K562 (cell line): Measurements from ENCODE around the gene UBAP1L. TPM values are rescaled to one million over a fixed set of nuclear protein-coding genes. Genes with fewer than 3 reads are reported as not detected.
A peak's percentile ranks its signal among the peaks of the same experiment; 100 is the strongest.

Experiments
- ATAC-seq: fragments of 200-7000 bp; cut with Tn5 transposase; 3 replicates; pipeline ENCODE4 v1.9.1; 2020; ENCODE audit warnings: moderate library complexity
- BruUV-seq: library from RNA; stranded (reverse); fragments of 400-500 nt; replicated peaks from 2 replicates; lab custom pipeline; 2021; lab: Mats Ljungman, UMichigan
- CTCF ChIA-PET: fragments of 300-600 bp; formaldehyde crosslinking; extraction: SDS; loops from one replicate; lab custom pipeline; 2021; ENCODE audit warnings: low intra/inter-chr PET ratio; lab: Yijun Ruan, JAX
- POLR2A ChIA-PET: fragments of 300-600, 350-650 bp; sonication (Branson Sonifier 250); formaldehyde crosslinking; extraction: SDS; loops from one replicate; lab custom pipeline; 2021; ENCODE audit warnings: antibody characterized with exemption, inconsistent platforms; lab: Yijun Ruan, JAX
- DNase-seq, 4 experiments: peaks; one replicate each; pipeline versions ENCODE4 v3.0.0 to v3.0.0-alpha.2; 2011 to 2018; ENCODE audit warnings: low spot score in 3 of 4, mixed read lengths in 3 of 4; ENCODE audit errors: extremely low read depth in 1 of 4
- FAIRE-seq: peaks from 2 replicates; lab custom pipeline; 2011; peaks lifted over from hg19 to GRCh38; lab: Jason Lieb, UNC
- H2AFZ ChIP-seq: 2 replicates; pipeline ENCODE4 v1.6.0; 2011; ENCODE audit warnings: low read depth, low read length, control low read depth, inconsistent platforms
- H3K27ac ChIP-seq: fragments of 200-600 bp; 3 replicates; pipeline ENCODE4 v1.8.0; 2011; ENCODE audit warnings: low read depth, mild to moderate bottlenecking, control low read depth, inconsistent platforms, low read length, moderate library complexity, mixed read lengths; ENCODE audit errors: extremely low read depth
- H3K27me3 ChIP-seq, 2 experiments: fragments of 300-600 bp in 1 of 2; 2 replicates in 1 of 2; 3 replicates in 1 of 2; pipeline versions ENCODE4 v1.6.0 to v1.8.0; 2011; ENCODE audit warnings: inconsistent platforms in 2 of 2, low read length in 2 of 2, mild to moderate bottlenecking in 1 of 2, mixed read lengths in 1 of 2, moderate library complexity in 1 of 2; ENCODE audit not compliant: control insufficient read depth in 2 of 2, insufficient read depth in 2 of 2
- H3K36me3 ChIP-seq: fragments of 300-600 bp; 3 replicates; pipeline ENCODE4 v1.8.0; 2011; ENCODE audit warnings: mild to moderate bottlenecking, low read length, inconsistent platforms; ENCODE audit not compliant: control insufficient read depth, insufficient read depth
- H3K4me1 ChIP-seq, 2 experiments: fragments of 200-600 bp in 1 of 2; replicated peaks in 1 of 2; 2 replicates in 1 of 2; 3 replicates in 1 of 2; pipeline versions ENCODE4 v1.5.1 to v1.8.0; 2011; ENCODE audit warnings: inconsistent platforms in 2 of 2, low read length in 2 of 2, mild to moderate bottlenecking in 1 of 2, mixed read lengths in 1 of 2, moderate library complexity in 1 of 2; ENCODE audit not compliant: control insufficient read depth in 2 of 2, insufficient read depth in 2 of 2
- H3K4me2 ChIP-seq: 2 replicates; pipeline ENCODE4 v1.6.1; 2011; ENCODE audit warnings: low read length, control low read depth, inconsistent platforms, mixed read lengths; ENCODE audit not compliant: insufficient read depth
- H3K4me3 ChIP-seq: fragments of 200-600 bp; sonication (generic), shearing (Covaris generic); 2 replicates; pipeline ENCODE4 v1.5.1; 2016; ENCODE audit warnings: control low read depth, inconsistent platforms
- H3K79me2 ChIP-seq: fragments of 200-600 bp; 3 replicates; pipeline ENCODE4 v1.8.0; 2011; ENCODE audit warnings: low read length, inconsistent platforms; ENCODE audit not compliant: control insufficient read depth, insufficient read depth
- H3K9ac ChIP-seq, 2 experiments: 2 replicates each; pipeline versions ENCODE4 v1.6.0 to v1.6.1; 2011; ENCODE audit warnings: low read depth in 2 of 2, low read length in 2 of 2, control low read depth in 1 of 2, inconsistent platforms in 1 of 2, mild to moderate bottlenecking in 1 of 2, mixed read lengths in 1 of 2; ENCODE audit not compliant: insufficient read depth in 1 of 2
- H3K9me1 ChIP-seq: one replicate; pipeline ENCODE4 v1.6.0; 2011; ENCODE audit warnings: inconsistent platforms, mild to moderate bottlenecking, low read length, moderate library complexity; ENCODE audit not compliant: control insufficient read depth, insufficient read depth
- H3K9me3 ChIP-seq: replicated peaks from 2 replicates; pipeline ENCODE4 v1.5.1; 2011; ENCODE audit warnings: low read depth, low read length, inconsistent platforms; ENCODE audit not compliant: control insufficient read depth, insufficient read depth
- H4K20me1 ChIP-seq: replicated peaks from 2 replicates; pipeline ENCODE4 v1.6.1; 2011; ENCODE audit warnings: low read length, inconsistent platforms, mixed read lengths; ENCODE audit not compliant: control insufficient read depth, insufficient read depth
- NFIC ChIP-seq: fragments of 450-650 bp; IDR thresholded peaks from 2 replicates; pipeline ENCODE4 v1.6.1; 2017; ENCODE audit warnings: mild to moderate bottlenecking, inconsistent platforms
- NFIX ChIP-seq: fragments of 250-450 bp; sonication (Bioruptor Pico); IDR thresholded peaks from 2 replicates; pipeline ENCODE4 v1.4.0; 2020; ENCODE audit warnings: low read depth, mild to moderate bottlenecking, moderate library complexity
- RFX5 ChIP-seq: IDR thresholded peaks from 2 replicates; pipeline ENCODE4 v1.6.1; 2011; ENCODE audit warnings: low read depth, mild to moderate bottlenecking, improper control_type of control experiment, low read length
- SMARCA5 ChIP-seq: fragments of 450-650 bp; IDR thresholded peaks from 2 replicates; pipeline ENCODE4 v1.6.1; 2016
- THRA ChIP-seq: fragments of 450-650 bp; IDR thresholded peaks from 2 replicates; pipeline ENCODE4 v1.6.1; 2017; ENCODE audit warnings: mild to moderate bottlenecking, moderate library complexity
- ZNF24 ChIP-seq: fragments of 450-650 bp; IDR thresholded peaks from 2 replicates; pipeline ENCODE4 v1.6.1; 2016
- ZNF780A ChIP-seq: fragments of 250-450 bp; sonication (Bioruptor Pico); IDR thresholded peaks from 2 replicates; pipeline ENCODE4 v1.5.0; 2021; ENCODE audit warnings: mild to moderate bottlenecking
- WGBS: fragments of 100-300 bp; shearing (Covaris generic); methylation state at CpG from one replicate; pipeline ENCODE4 v1.1.6; 2016; ENCODE audit warnings: low coverage, mixed read lengths; ENCODE audit not compliant: insufficient coverage; ENCODE audit errors: missing lambda C conversion rate; 5-methylcytosine and 5-hydroxymethylcytosine counted together
- in situ Hi-C: fragments of 300-500 bp; cut with MboI; formaldehyde crosslinking; loops from 4 replicates; pipeline ENCODE4 v1.15.0; 2018; ENCODE audit warnings: inconsistent platforms, mixed read lengths
- intact Hi-C: fragments of 100-400 bp; cut with micrococcal nuclease; formaldehyde crosslinking; loops from 2 replicates; pipeline ENCODE4 v1.14.2; 2022
- polyA plus RNA-seq, 8 experiments: library from polyadenylated mRNA; depleted of rRNA in 4 of 8; stranded (reverse) in 5 of 8; unstranded in 3 of 8; fragments of >200 nt; fragmentation: Nextera tagmentation in 2 of 8; fragmentation: Illumina TruSeq in 1 of 8; extraction: Ambion mirVana in 2 of 8; extraction: Trizol in 1 of 8; gene quantifications; 2 replicates each; pipeline versions ENCODE4 v1.2.1 to v1.2.3, GENCODE V29; 2011 to 2014; ENCODE audit warnings: inconsistent platforms in 1 of 8, missing spikeins in 1 of 8
- total RNA-seq, 7 experiments: library from RNA; depleted of rRNA in 6 of 7; stranded (reverse); fragments of >200 nt in 6 of 7; fragmentation: Illumina TruSeq in 2 of 7; extraction: Trizol in 2 of 7; gene quantifications; 2 replicates each; pipeline versions ENCODE4 v1.2.1 to v1.2.3, GENCODE V29; 2011 to 2021; ENCODE audit warnings: low replicate concordance in 1 of 7

The UBAP1L gene
- total and polyA plus RNA-seq, 9 of the 15 experiments (the other 6 are each of a cell fraction or from before 2014, with no cell fraction given): 0.16 to 0.71 (median 0.41) TPM; not detected in 2

GRCh38 chr15:65156692-65157091, 41.7 kb upstream of the UBAP1L start:
- in situ Hi-C loops: no loop called here
- H3K79me2 ChIP-seq: no peaks in the 10 kb centered on the region

More at GRCh38 chr15:65156692-65157091, 41.7 kb upstream of the UBAP1L start:
- BruUV-seq: no TSS peak
- no peak overlapping the region for H3K27ac ChIP-seq
- no peaks in the 10 kb centered on the region for H3K9me1 ChIP-seq
- H3K4me1 ChIP-seq: no peaks in the 10 kb centered on the region
- no peak overlapping the region for H2AFZ ChIP-seq
- ATAC-seq: no peak
- no peak for FAIRE-seq
- TF ChIP-seq SMARCA5: no peak
- TF ChIP-seq NFIC: peak; percentile 96
- TF ChIP-seq NFIX (CRISPR knock-in tag): peak; percentile 84
- no peak for TF ChIP-seq RFX5
- no peak for TF ChIP-seq ZNF24
- no peak for TF ChIP-seq ZNF780A (CRISPR knock-in tag)
- no peak for TF ChIP-seq THRA
- TF ChIP-seq, all 486 proteins: peak for 2
- Histone ChIP-seq H3K9ac (no peak overlapping the region), H3K27me3 (no peaks in the 10 kb centered on the region), H3K4me2 (no peak overlapping the region), H3K4me3 (no peak overlapping the region), H4K20me1 (no peaks in the 10 kb centered on the region), H3K9me3 (no peaks in the 10 kb centered on the region), H3K36me3 (peaks cover 76% of the 10 kb centered on the region)
- ChIA-PET POLR2A (interaction anchor here (0.9 to 1.1 kb wide), 2 partner anchors 28 to 148 kb away, joined by 3 read pairs; partner anchors contain the start of gene RNU5B-1), CTCF (no interaction called here)
- peak in 1 of 4 experiments; percentile 12 for DNase-seq
- 45% methylated on average over 5 of the region's 5 CpGs for WGBS
- intact Hi-C loops: no loop called here
